ENCODE results near the gene TLR4.

TLR4 gene

GRCh38 chr9:117715411-117715989 lies 11.3 kb downstream of the TLR4 start:
- H2AFZ ChIP-seq (ENCODE audit: low read depth, low read length, severe bottlenecking): no peak overlapping the region
- TF ChIP-seq CTCF (IDR thresholded peaks at IDR 0.05; ENCODE audit: insufficient read depth, low read length, poor library complexity, severe bottlenecking): no peak
- no peak for TF ChIP-seq EZH2phosphoT487 (conservative IDR thresholded peaks at IDR 0.05; ENCODE audit: low read length)

GRCh38 chr9:117718085-117718484 lies 13.9 kb downstream of the TLR4 start:
- Histone ChIP-seq H3K9ac (ENCODE audit: low read length) (no peak overlapping the region), H3K27me3 (ENCODE audit: low read length) (no peaks in the 10 kb centered on the region), H3K79me2 (ENCODE audit: insufficient read depth, low read length) (no peaks in the 10 kb centered on the region), H3K27ac (ENCODE audit: low read depth, low read length) (no peak overlapping the region), H3K4me2 (ENCODE audit: low read depth, low read length, poor library complexity, severe bottlenecking) (no peak overlapping the region), H2AFZ (ENCODE audit: low read depth, low read length, severe bottlenecking) (no peak overlapping the region), H3K4me3 (ENCODE audit: insufficient read depth, low read length, poor library complexity, severe bottlenecking) (no peak overlapping the region), H3K9me3 (ENCODE audit: insufficient read depth, low read length) (no peaks in the 10 kb centered on the region), H3K9me2 (replicated peaks; ENCODE audit: insufficient read depth, low read length) (no peaks in the 10 kb centered on the region), H3F3A (ENCODE audit: insufficient read depth) (no peaks in the 10 kb centered on the region), H3K36me3 (ENCODE audit: low read length) (no peaks in the 10 kb centered on the region), H4K20me1 (ENCODE audit: low read depth, low read length) (no peaks in the 10 kb centered on the region)
- TF ChIP-seq EZH2phosphoT487 (conservative IDR thresholded peaks at IDR 0.05; ENCODE audit: low read length) (no peak), CTCF (IDR thresholded peaks at IDR 0.05; ENCODE audit: insufficient read depth, low read length, poor library complexity, severe bottlenecking) (no peak)

More at GRCh38 chr9:117715411-117715989, 11.3 kb downstream of the TLR4 start:
- Histone ChIP-seq H3K9me2 (replicated peaks; ENCODE audit: insufficient read depth, low read length) (no peaks in the 10 kb centered on the region), H3K9me3 (ENCODE audit: insufficient read depth, low read length) (no peaks in the 10 kb centered on the region), H3K79me2 (ENCODE audit: insufficient read depth, low read length) (no peaks in the 10 kb centered on the region), H3F3A (ENCODE audit: insufficient read depth) (no peaks in the 10 kb centered on the region), H3K4me3 (ENCODE audit: insufficient read depth, low read length, poor library complexity, severe bottlenecking) (no peak overlapping the region), H3K4me2 (ENCODE audit: low read depth, low read length, poor library complexity, severe bottlenecking) (no peak overlapping the region), H3K27me3 (ENCODE audit: low read length) (no peaks in the 10 kb centered on the region), H4K20me1 (ENCODE audit: low read depth, low read length) (no peaks in the 10 kb centered on the region), H3K9ac (ENCODE audit: low read length) (no peak overlapping the region), H3K36me3 (ENCODE audit: low read length) (0 out of 2 replicates have a peak, but pooled peaks cover 4% of the 10 kb centered on the region), H3K27ac (ENCODE audit: low read depth, low read length) (no peak overlapping the region)

- Histone ChIP-seq H3K36me3 (ENCODE audit: low read length) (no peaks in the 10 kb centered on the region), H3F3A (ENCODE audit: insufficient read depth) (no peaks in the 10 kb centered on the region), H3K27me3 (ENCODE audit: low read length) (no peaks in the 10 kb centered on the region), H3K27ac (ENCODE audit: low read depth, low read length) (no peak overlapping the region), H3K9me3 (ENCODE audit: insufficient read depth, low read length) (no peaks in the 10 kb centered on the region), H3K9me2 (replicated peaks; ENCODE audit: insufficient read depth, low read length) (no peaks in the 10 kb centered on the region), H2AFZ (ENCODE audit: low read depth, low read length, severe bottlenecking) (no peak overlapping the region), H4K20me1 (ENCODE audit: low read depth, low read length) (no peaks in the 10 kb centered on the region), H3K9ac (ENCODE audit: low read length) (no peak overlapping the region), H3K4me2 (ENCODE audit: low read depth, low read length, poor library complexity, severe bottlenecking) (no peak overlapping the region), H3K79me2 (ENCODE audit: insufficient read depth, low read length) (no peaks in the 10 kb centered on the region), H3K4me3 (ENCODE audit: insufficient read depth, low read length, poor library complexity, severe bottlenecking) (no peak overlapping the region)
- no peak for TF ChIP-seq EZH2phosphoT487 (conservative IDR thresholded peaks at IDR 0.05; ENCODE audit: low read length)
- TF ChIP-seq CTCF (IDR thresholded peaks at IDR 0.05; ENCODE audit: insufficient read depth, low read length, poor library complexity, severe bottlenecking): no peak
Measured at GRCh38 chr9:117718701-117719100, 14.5 kb downstream of the TLR4 start.
